GM19193 (cell line): ENCODE measurements around the gene C11orf21.

ENCODE experiments used
- POLR2A ChIP-seq: IDR thresholded peaks from 4 replicates; pipeline ENCODE4 v1.6.1; 2011; ENCODE audit not compliant: insufficient read depth, insufficient read length; ENCODE audit errors: extremely low read depth

C11orf21 gene

DNA sequence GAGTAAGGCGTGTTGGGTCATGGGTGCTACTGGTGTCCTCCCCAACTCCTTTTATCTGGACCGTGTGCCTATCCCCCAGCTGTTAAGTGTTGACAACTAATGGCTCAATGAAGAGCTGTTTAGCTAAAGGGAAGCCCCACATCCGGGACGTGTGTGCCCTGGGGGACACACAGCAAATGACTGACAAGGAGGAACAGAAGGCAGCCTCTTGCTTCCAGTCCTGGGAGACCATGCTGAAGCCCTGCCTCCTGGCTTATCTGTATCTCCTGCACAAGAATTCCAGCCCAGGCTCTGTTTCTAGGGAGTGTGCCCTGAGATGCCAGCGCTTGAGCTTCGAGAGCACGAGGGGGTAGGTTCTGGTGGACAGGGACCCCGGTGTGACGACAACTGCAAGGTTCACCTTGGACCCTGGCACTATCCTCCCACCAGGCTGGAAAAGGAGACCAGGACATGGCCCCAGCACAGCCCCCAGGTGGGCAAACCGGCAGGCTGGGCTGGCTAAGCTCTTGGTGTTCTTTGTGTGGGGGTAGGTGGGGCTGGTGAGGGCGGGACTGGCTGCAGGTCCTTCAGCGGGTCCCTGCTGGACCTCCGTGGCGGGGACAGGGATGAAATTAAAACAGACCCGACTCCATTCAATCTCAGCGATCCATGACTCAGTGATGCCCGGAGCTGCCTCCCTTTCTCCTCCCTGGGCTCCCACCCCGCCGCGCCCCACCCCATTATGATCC, 52.4 kb downstream of the C11orf21 start:
- TF ChIP-seq POLR2A, result no peak

DNA sequence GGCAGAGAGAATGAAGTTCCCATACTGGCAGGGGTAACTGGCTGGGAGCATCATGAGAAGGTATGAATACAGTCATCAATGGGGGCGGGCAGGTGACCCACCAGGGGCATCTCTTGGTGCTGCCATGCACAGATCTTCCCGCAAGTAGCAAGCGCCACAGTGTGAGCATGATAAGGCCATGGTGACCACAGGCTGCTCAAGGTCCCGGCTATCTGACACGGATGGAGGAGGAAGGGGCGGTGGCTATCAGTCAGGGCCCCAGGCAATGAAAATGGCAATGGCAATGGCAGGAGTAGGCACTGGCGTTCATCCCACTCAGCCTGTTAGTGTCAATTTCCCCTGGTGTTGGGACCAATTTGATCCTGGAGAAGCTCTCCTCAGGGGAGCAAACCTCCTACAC, 53.0 kb downstream of the C11orf21 start:
- no peak for TF ChIP-seq POLR2A

DNA sequence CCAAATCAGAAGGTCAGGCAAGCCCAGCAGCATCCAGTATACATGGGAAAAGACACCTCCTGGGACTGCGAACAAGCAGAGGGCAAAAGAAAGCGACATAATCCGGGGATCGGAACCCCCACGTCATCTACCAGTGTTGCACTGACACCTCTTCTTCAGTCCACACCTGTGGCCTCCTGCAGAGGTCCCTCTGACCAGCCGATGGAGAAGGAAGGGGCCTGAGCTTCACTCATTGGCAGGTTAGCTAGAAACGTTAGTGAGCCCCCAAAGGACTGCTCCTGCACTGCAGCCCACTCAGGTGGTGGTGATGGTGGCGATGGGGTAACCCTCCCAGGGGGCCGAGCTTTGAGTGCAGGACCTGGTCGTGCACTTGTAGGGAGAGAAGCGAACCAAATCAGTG, 53.5 kb downstream of the C11orf21 start:
- TF ChIP-seq POLR2A, result no peak

DNA sequence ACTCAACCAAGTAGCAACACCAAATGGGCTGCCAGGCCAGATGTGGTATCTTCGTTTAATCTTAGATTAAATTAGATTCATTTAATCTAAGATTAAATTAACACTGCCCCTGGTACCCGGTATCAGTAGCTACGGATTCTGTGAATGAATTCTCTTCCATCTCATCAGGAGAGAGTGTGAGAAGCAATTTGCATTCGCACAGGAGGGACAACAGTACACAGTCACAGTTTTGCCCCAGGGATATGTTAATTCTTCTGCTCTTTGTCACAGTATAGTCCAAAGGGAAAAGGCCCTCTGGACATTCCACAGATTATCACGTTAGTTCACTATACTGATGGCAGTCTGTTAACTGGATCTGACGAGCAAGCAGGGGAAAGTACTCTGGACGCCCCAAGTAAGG, 54.2 kb downstream of the C11orf21 start:
- TF ChIP-seq POLR2A, result no peak
